Measurements from ENCODE around the gene PTPRA. TPM values are rescaled to one million over a fixed set of nuclear protein-coding genes. Genes with fewer than 3 reads are reported as not detected.

PTPRA gene
- total RNA-seq, 4 donors from 2014 or later: 80.6 to 121 (median 97.1) TPM

GRCh38 chr20:2872459-2873009 lies 747 bp upstream of the PTPRA start:
- intact Hi-C loops (cut with DNase I; ENCODE audit: low total_unique reads): no loop called here
- Histone ChIP-seq H3K9me3 (no peaks in the 10 kb centered on the region), H3K27ac (peak overlapping the region in 1 of 2 donors; percentile 51), H3K4me1 (no peaks in the 10 kb centered on the region), H3K36me3 (no peaks in the 10 kb centered on the region), H3K4me3 (peak overlapping the region; percentile 58 to 81), H3K27me3 (no peaks in the 10 kb centered on the region)
- TF ChIP-seq CTCF (IDR thresholded peaks at IDR 0.05): no peak
- no peak for TF ChIP-seq POLR2A (IDR thresholded peaks at IDR 0.05)
- peak; percentile 45 to 46 for DNase-seq

GRCh38 chr20:2873747-2874041 lies 413 bp downstream of the PTPRA start:
- no peak for TF ChIP-seq CTCF (IDR thresholded peaks at IDR 0.05)
- TF ChIP-seq POLR2A (IDR thresholded peaks at IDR 0.05): no peak
- no peaks in the 10 kb centered on the region for H3K4me1 ChIP-seq

GRCh38 chr20:2874456-2874855 lies 1.2 kb downstream of the PTPRA start:
- intact Hi-C loops (cut with DNase I; ENCODE audit: low total_unique reads): no loop called here
- peak overlapping the region in 1 of 2 donors; percentile 89 for H3K27ac ChIP-seq
- no peaks in the 10 kb centered on the region for H3K36me3 ChIP-seq
- DNase-seq: no peak
- H3K4me1 ChIP-seq: no peaks in the 10 kb centered on the region
- H3K9me3 ChIP-seq: no peaks in the 10 kb centered on the region
- peak overlapping the region; percentile 58 to 81 for H3K4me3 ChIP-seq
- no peaks in the 10 kb centered on the region for H3K27me3 ChIP-seq
- no peak for TF ChIP-seq CTCF (IDR thresholded peaks at IDR 0.05)
- no peak for TF ChIP-seq POLR2A (IDR thresholded peaks at IDR 0.05)

More at GRCh38 chr20:2873747-2874041, 413 bp downstream of the PTPRA start:
- Histone ChIP-seq H3K27ac (peak overlapping the region; percentile 70 to 89), H3K9me3 (no peaks in the 10 kb centered on the region), H3K4me3 (peak overlapping the region; percentile 58 to 81), H3K27me3 (no peaks in the 10 kb centered on the region), H3K36me3 (no peaks in the 10 kb centered on the region)
- peak; percentile 36 to 46 for DNase-seq
- intact Hi-C loops (cut with DNase I; ENCODE audit: low total_unique reads): no loop called here

DNA sequence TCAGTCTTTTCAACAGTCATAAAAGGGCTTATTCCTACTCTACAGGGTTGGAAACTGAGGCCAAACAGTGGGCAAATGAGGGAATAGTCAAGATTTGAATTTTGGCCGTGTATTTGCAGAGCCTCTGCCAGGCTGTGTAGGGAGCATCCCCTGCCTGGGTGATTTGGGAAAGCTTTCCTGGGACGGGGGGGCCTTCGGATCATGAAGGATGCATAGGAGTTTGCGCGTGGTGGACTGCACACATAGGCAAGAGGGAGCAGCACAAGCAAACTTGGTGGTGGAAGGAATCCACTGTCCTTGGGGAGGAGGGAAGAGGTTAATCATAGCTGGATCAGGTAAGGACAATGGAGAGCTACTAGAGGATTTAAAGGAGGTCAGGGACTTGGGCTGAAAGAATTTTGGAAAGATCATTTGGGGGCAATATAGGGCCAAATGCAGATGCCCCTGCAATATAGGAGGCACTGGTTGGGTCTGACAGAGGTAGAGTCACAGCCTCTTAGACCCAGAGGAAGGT lies 2.5 kb downstream of the PTPRA start:
- H3K9me3 ChIP-seq: no peaks in the 10 kb centered on the region
- no peak overlapping the region for H3K4me3 ChIP-seq
- TF ChIP-seq CTCF (IDR thresholded peaks at IDR 0.05) (no peak), POLR2A (IDR thresholded peaks at IDR 0.05) (no peak)
- no peak for DNase-seq
- H3K27me3 ChIP-seq: no peaks in the 10 kb centered on the region
- no peaks in the 10 kb centered on the region for H3K36me3 ChIP-seq
- no peaks in the 10 kb centered on the region for H3K4me1 ChIP-seq
- intact Hi-C loops (cut with DNase I; ENCODE audit: low total_unique reads): no loop called here
- no peak overlapping the region for H3K27ac ChIP-seq

DNA sequence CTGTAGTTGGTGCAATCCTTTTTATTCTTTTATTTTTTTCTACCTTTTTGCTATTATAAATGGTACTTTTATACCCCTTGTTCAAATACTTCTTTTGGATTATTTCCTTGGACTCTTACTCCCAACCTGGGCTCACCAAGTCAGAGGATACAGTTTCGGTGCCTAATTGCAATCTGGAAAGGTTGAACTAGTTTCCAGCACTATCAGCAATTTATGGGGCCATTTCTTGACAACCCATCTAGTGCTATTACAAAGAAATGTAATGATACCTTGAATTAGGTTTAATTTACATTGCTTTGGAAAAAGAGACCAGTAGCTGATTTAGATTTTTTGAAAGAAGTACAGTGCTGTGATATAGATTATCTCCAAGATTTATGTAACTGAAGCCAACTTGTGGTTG lies 5.2 kb downstream of the PTPRA start:
- no peaks in the 10 kb centered on the region for H3K4me1 ChIP-seq
- H3K36me3 ChIP-seq: no peaks in the 10 kb centered on the region
- DNase-seq: no peak
- no peak for TF ChIP-seq POLR2A (IDR thresholded peaks at IDR 0.05)
- no peak for TF ChIP-seq CTCF (IDR thresholded peaks at IDR 0.05)
- no peak overlapping the region for H3K27ac ChIP-seq
- no peaks in the 10 kb centered on the region for H3K9me3 ChIP-seq
- H3K4me3 ChIP-seq: no peak overlapping the region
- intact Hi-C loops (cut with DNase I; ENCODE audit: low total_unique reads): no loop called here
- no peaks in the 10 kb centered on the region for H3K27me3 ChIP-seq

Data from uterus (tissue), 4 donors.